H1 (cell line): ENCODE results near the gene C2orf92. TPM values are rescaled to one million over a fixed set of nuclear protein-coding genes. Genes with fewer than 3 reads are reported as not detected.

Experiments used
- CTCF ChIA-PET: fragments of 300-600 bp; sonication (Branson Sonifier 250); formaldehyde crosslinking; loops from one replicate; lab custom pipeline; 2021; ENCODE audit not compliant: partially characterized antibody; lab: Charles Lee
- POLR2A ChIA-PET: fragments of 300-600 bp; sonication (Branson Sonifier 250); formaldehyde crosslinking; loops from one replicate; lab custom pipeline; 2021; ENCODE audit warnings: inconsistent platforms; ENCODE audit not compliant: partially characterized antibody; lab: Charles Lee
- DNase-seq, 2 experiments: peaks; one replicate each; pipeline versions ENCODE4 v3.0.0 to v3.0.0-alpha.2; 2010 to 2022; ENCODE audit warnings: low spot score in 2 of 2, low read depth in 1 of 2, mixed read lengths in 1 of 2
- FAIRE-seq: peaks from 2 replicates; lab custom pipeline; 2011; peaks lifted over from hg19 to GRCh38; lab: Jason Lieb, UNC
- H2AFZ ChIP-seq: 2 replicates; pipeline ENCODE4 v1.8.1; 2012; ENCODE audit warnings: low read length, inconsistent platforms
- H2AK5ac ChIP-seq: 2 replicates; pipeline ENCODE4 v1.6.1; 2013; ENCODE audit warnings: low read depth, low read length
- H2BK120ac ChIP-seq: replicated peaks from 2 replicates; pipeline ENCODE3; 2013; ENCODE audit warnings: low read depth, low read length, inconsistent platforms
- H2BK12ac ChIP-seq: 2 replicates; pipeline ENCODE4 v1.6.1; 2013; ENCODE audit warnings: low read depth, low read length
- H2BK15ac ChIP-seq: 2 replicates; pipeline ENCODE4 v1.6.1; 2013; ENCODE audit warnings: low read length
- H2BK20ac ChIP-seq: 2 replicates; pipeline ENCODE4 v1.6.1; 2013; ENCODE audit warnings: low read length
- H2BK5ac ChIP-seq: 2 replicates; pipeline ENCODE4 v1.6.1; 2013; ENCODE audit warnings: low read depth, low read length
- H3K14ac ChIP-seq: 2 replicates; pipeline ENCODE4 v1.6.1; 2013; ENCODE audit warnings: inconsistent platforms; ENCODE audit not compliant: insufficient read length
- H3K18ac ChIP-seq: 2 replicates; pipeline ENCODE4 v1.6.1; 2013; ENCODE audit warnings: low read length; ENCODE audit errors: extremely low read depth
- H3K23ac ChIP-seq: 2 replicates; pipeline ENCODE4 v1.6.1; 2013; ENCODE audit warnings: inconsistent platforms; ENCODE audit not compliant: insufficient read length
- H3K23me2 ChIP-seq: 2 replicates; pipeline ENCODE4 v1.6.1; 2013; ENCODE audit warnings: low read depth, low read length
- H3K27ac ChIP-seq: 2 replicates; pipeline ENCODE4 v1.6.1; 2011; ENCODE audit warnings: low read depth, low read length, inconsistent platforms
- H3K27me3 ChIP-seq, 4 experiments: replicated peaks in 1 of 4; 1 replicate in 1 of 4; 2 replicates in 3 of 4; pipeline versions ENCODE4 v1.6.1 to v1.8.1; 2011 to 2013; ENCODE audit warnings: low read length in 3 of 4, mild to moderate bottlenecking in 3 of 4, inconsistent platforms in 2 of 4, mixed read lengths in 2 of 4, moderate library complexity in 1 of 4; ENCODE audit not compliant: control insufficient read depth in 3 of 4, insufficient read depth in 3 of 4; ENCODE audit errors: extremely low read depth in 1 of 4
- H3K36me3 ChIP-seq, 4 experiments: 2 replicates each; pipeline versions ENCODE4 v1.6.1 to v1.8.1; 2011 to 2013; ENCODE audit warnings: mild to moderate bottlenecking in 4 of 4, low read length in 3 of 4, moderate library complexity in 2 of 4, control low read depth in 1 of 4, inconsistent platforms in 1 of 4; ENCODE audit not compliant: insufficient read depth in 4 of 4, control insufficient read depth in 2 of 4
- H3K4ac ChIP-seq: replicated peaks from 2 replicates; pipeline ENCODE3; 2013; ENCODE audit warnings: low read length, low read depth, mixed read lengths, inconsistent platforms; ENCODE audit not compliant: insufficient read length
- H3K4me1 ChIP-seq, 4 experiments: replicated peaks in 1 of 4; 1 replicate in 1 of 4; 2 replicates in 3 of 4; pipeline versions ENCODE4 v1.6.1 to v1.8.1; 2011 to 2013; ENCODE audit warnings: low read length in 3 of 4, inconsistent platforms in 2 of 4, mixed read lengths in 1 of 4; ENCODE audit not compliant: insufficient read depth in 4 of 4, control insufficient read depth in 3 of 4
- H3K4me2 ChIP-seq, 2 experiments: 2 replicates each; pipeline versions ENCODE4 v1.6.1 to v1.8.1; 2011 to 2013; ENCODE audit warnings: low read depth in 2 of 2, low read length in 2 of 2, control low read depth in 1 of 2, inconsistent platforms in 1 of 2, mild to moderate bottlenecking in 1 of 2; ENCODE audit not compliant: insufficient read depth in 1 of 2
- H3K4me3 ChIP-seq, 4 experiments: fragments of 200-600, 300-600 bp in 1 of 4; sonication (generic), shearing (Covaris generic), sonication (Bioruptor Twin) in 1 of 4; 2 replicates each; pipeline versions ENCODE4 v1.5.1 to v1.8.1; 2011 to 2016; ENCODE audit warnings: low read length in 4 of 4, low read depth in 3 of 4, control low read depth in 2 of 4, inconsistent platforms in 2 of 4, mild to moderate bottlenecking in 2 of 4, mixed read lengths in 1 of 4, moderate library complexity in 1 of 4; ENCODE audit not compliant: insufficient read depth in 2 of 4; ENCODE audit errors: extremely low read depth in 1 of 4
- H3K56ac ChIP-seq: replicated peaks from 2 replicates; pipeline ENCODE3; 2013; ENCODE audit warnings: low read depth, mild to moderate bottlenecking, mixed read lengths, low read length, inconsistent platforms; ENCODE audit not compliant: insufficient read length
- H3K79me1 ChIP-seq: 2 replicates; pipeline ENCODE4 v1.6.1; 2013; ENCODE audit warnings: low read depth, low read length, control low read depth
- H3K79me2 ChIP-seq, 2 experiments: 2 replicates each; pipeline versions ENCODE4 v1.6.1 to v1.8.1; 2012 to 2013; ENCODE audit warnings: low read length in 2 of 2, mild to moderate bottlenecking in 2 of 2, inconsistent platforms in 1 of 2; ENCODE audit not compliant: insufficient read depth in 2 of 2, control insufficient read depth in 1 of 2
- H3K9ac ChIP-seq, 4 experiments: replicated peaks in 1 of 4; 1 replicate in 1 of 4; 2 replicates in 3 of 4; pipeline versions ENCODE4 v1.6.1 to v1.8.1; 2011 to 2013; ENCODE audit warnings: low read depth in 3 of 4, low read length in 3 of 4, control low read depth in 2 of 4, mild to moderate bottlenecking in 2 of 4, moderate library complexity in 2 of 4, inconsistent platforms in 1 of 4; ENCODE audit errors: extremely low read depth in 1 of 4
- H3K9me3 ChIP-seq, 2 experiments: 2 replicates each; pipeline versions ENCODE4 v1.6.1 to v1.8.1; 2012 to 2013; ENCODE audit warnings: mild to moderate bottlenecking in 2 of 2, moderate library complexity in 2 of 2, control low read depth in 1 of 2, inconsistent platforms in 1 of 2, low read depth in 1 of 2, low read length in 1 of 2, mixed read lengths in 1 of 2; ENCODE audit not compliant: insufficient read depth in 2 of 2
- H4K20me1 ChIP-seq, 2 experiments: replicated peaks in 1 of 2; 2 replicates each; pipeline versions ENCODE3 to v1.8.1; 2011 to 2013; ENCODE audit warnings: inconsistent platforms in 2 of 2, low read length in 2 of 2, mild to moderate bottlenecking in 1 of 2; ENCODE audit not compliant: insufficient read depth in 2 of 2, control insufficient read depth in 1 of 2
- H4K5ac ChIP-seq: 2 replicates; pipeline ENCODE4 v1.6.1; 2013; ENCODE audit warnings: low read length, low read depth, mixed read lengths, inconsistent platforms; ENCODE audit not compliant: insufficient read length
- H4K8ac ChIP-seq: 2 replicates; pipeline ENCODE4 v1.8.0; 2013; ENCODE audit warnings: mild to moderate bottlenecking, moderate library complexity, low read length, inconsistent platforms; ENCODE audit not compliant: insufficient read depth; ENCODE audit errors: extremely low read depth
- H4K91ac ChIP-seq: replicated peaks from 2 replicates; pipeline ENCODE3; 2013; ENCODE audit warnings: low read length, mixed read lengths, inconsistent platforms; ENCODE audit not compliant: insufficient read length
- SIN3A ChIP-seq, 2 experiments: IDR thresholded peaks in 1 of 2; conservative IDR thresholded peaks in 1 of 2; 2 replicates each; pipeline ENCODE4 v1.6.1; 2011 to 2012; ENCODE audit warnings: low read length in 2 of 2, improper control_type of control experiment in 1 of 2, low read depth in 1 of 2, mild to moderate bottlenecking in 1 of 2
- WGBS, 2 experiments: shearing (Covaris generic) in 1 of 2; methylation state at CpG; one replicate each; pipeline versions ENCODE4 v1.1.6 to v1.1.7; 2013 to 2015; ENCODE audit warnings: low lambda C conversion rate in 2 of 2, mixed read lengths in 2 of 2, inconsistent platforms in 1 of 2, low coverage in 1 of 2, missing lambda C conversion rate in 1 of 2; ENCODE audit not compliant: insufficient replicate concordance in 2 of 2, insufficient coverage in 1 of 2, insufficient read length in 1 of 2; ENCODE audit errors: extremely low coverage in 1 of 2, missing lambda C conversion rate in 1 of 2; 5-methylcytosine and 5-hydroxymethylcytosine counted together
- polyA plus RNA-seq, 7 experiments: library from polyadenylated mRNA; depleted of rRNA in 3 of 7; stranded (reverse) in 5 of 7; unstranded in 2 of 7; fragments of >200 nt in 5 of 7; fragments of 200-250 nt in 2 of 7; gene quantifications; 1 replicate in 5 of 7; 2 replicates in 1 of 7; 4 replicates in 1 of 7; pipeline versions ENCODE4 v1.2.1 to v1.2.3, GENCODE V29; 2011 to 2013; ENCODE audit warnings: missing spikeins in 2 of 7, mixed read lengths in 2 of 7
- total RNA-seq: library from RNA; stranded (reverse); fragmentation: NEBNext Ultra II Directional; extraction: Animal tissue kit (Norgen Biotek cat#: 25700); gene quantifications from 2 replicates; pipeline ENCODE4 v1.2.1, GENCODE V29; 2021
- TF ChIP-seq, protein P1 (sequence below): IDR thresholded peaks from 2 replicates; pipeline ENCODE4 v1.6.1; 2012; ENCODE audit warnings: inconsistent platforms

The C2orf92 gene
- total and polyA plus RNA-seq, 2 of the 8 experiments (the other 6 are each of a cell fraction or from before 2014, with no cell fraction given) = 2.3 to 3.7 TPM

DNA sequence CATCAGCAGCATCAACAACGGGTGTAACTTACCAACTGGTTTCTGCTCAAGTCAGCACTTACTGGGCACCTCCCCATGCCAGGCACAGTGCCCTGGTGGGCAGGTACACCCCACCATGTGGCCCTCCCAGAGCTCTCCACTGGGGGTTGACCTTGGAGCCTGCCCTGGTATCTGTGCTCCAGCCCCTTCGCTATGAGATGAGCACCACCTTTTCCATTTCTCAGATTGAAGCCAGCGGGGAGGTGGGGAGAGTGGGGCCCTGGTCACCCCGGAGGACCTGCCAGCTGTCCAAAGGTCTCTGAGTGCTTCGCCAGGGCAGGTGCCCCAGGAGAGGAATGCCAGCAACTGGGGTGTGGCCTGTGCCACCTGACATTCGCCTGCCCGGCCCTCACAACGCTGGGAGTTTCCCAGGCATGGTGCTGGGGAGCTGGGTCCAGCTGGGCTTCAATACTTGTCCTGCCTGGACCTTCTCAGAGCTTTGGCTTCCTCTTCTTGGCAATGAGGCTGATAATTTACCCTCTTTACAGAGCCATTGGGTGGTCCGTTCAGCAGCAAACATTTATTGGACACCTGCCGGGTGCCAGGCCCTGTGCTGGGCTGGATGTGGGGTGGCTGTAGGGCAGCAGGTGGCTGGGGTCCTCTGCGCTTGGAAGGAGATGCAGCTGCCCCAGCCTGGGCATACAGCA is 38.0 kb downstream of the C2orf92 start:
- H3K4me3 ChIP-seq = no peak overlapping the region
- H2AK5ac ChIP-seq = no peak overlapping the region
- H4K8ac ChIP-seq = no peak overlapping the region
- H3K79me1 ChIP-seq = no peaks in the 10 kb centered on the region
- no peak for DNase-seq
- no peak overlapping the region for H2BK12ac ChIP-seq
- 0 out of 7 replicates have a peak, but pooled peaks cover 0 to 3% (median 0%) of the 10 kb centered on the region in 4 experiments for H3K4me1 ChIP-seq
- H3K14ac ChIP-seq = no peak overlapping the region
- H3K56ac ChIP-seq = no peak overlapping the region
- ChIA-PET CTCF (interaction anchor here (0.8 to 13.6 kb wide), 14 partner anchors 8 to 604 kb away, joined by 3 to 202 read pairs (median 6); no protein-coding TSS in a partner anchor), POLR2A (interaction anchor here (1.6 kb wide), 1 partner anchor 32 kb away, joined by 3 read pairs; no protein-coding TSS in a partner anchor)
- H3K4me2 ChIP-seq = no peak overlapping the region
- no peaks in the 10 kb centered on the region for H3K36me3 ChIP-seq
- no peak overlapping the region for H3K9ac ChIP-seq
- no peak overlapping the region for H3K27ac ChIP-seq
- H4K91ac ChIP-seq = no peak overlapping the region
- H3K23me2 ChIP-seq = no peaks in the 10 kb centered on the region; the same call in 1 of the 2 replicates
- H3K79me2 ChIP-seq = no peaks in the 10 kb centered on the region
- FAIRE-seq = no peak
- no peak overlapping the region for H2AFZ ChIP-seq
- no peaks in the 10 kb centered on the region for H3K27me3 ChIP-seq
- no peak overlapping the region for H4K5ac ChIP-seq
- no peak overlapping the region for H3K4ac ChIP-seq
- no peaks in the 10 kb centered on the region for H4K20me1 ChIP-seq
- H2BK15ac ChIP-seq = no peak overlapping the region
- H3K18ac ChIP-seq = no peak overlapping the region
- TF ChIP-seq SIN3A (conservative IDR thresholded peaks at IDR 0.05 in 1 of 2, IDR thresholded peaks at IDR 0.05 in 1 of 2; ENCODE audit: low read depth in 1 of 2, low read length in 2 of 2) = no peak
- TF ChIP-seq, protein P1, sequence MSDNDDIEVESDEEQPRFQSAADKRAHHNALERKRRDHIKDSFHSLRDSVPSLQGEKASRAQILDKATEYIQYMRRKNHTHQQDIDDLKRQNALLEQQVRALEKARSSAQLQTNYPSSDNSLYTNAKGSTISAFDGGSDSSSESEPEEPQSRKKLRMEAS = no peak
- 88% methylated on average over 10 of the region's 11 CpGs; no CpG with 5 or more reads in 1 of the 2 experiments for WGBS, 2 experiments
- no peak overlapping the region for H3K23ac ChIP-seq
- no peak overlapping the region for H2BK120ac ChIP-seq
- H2BK20ac ChIP-seq = no peak overlapping the region
- H3K9me3 ChIP-seq = no peaks in the 10 kb centered on the region
- H2BK5ac ChIP-seq = no peak overlapping the region
